ENCODE data around the gene C2orf81. TPM values are rescaled to one million over a fixed set of nuclear protein-coding genes. Genes with fewer than 3 reads are reported as not detected.

The C2orf81 gene
- total RNA-seq, 1 experiment from 2014 or later = 9.8 TPM

DNA sequence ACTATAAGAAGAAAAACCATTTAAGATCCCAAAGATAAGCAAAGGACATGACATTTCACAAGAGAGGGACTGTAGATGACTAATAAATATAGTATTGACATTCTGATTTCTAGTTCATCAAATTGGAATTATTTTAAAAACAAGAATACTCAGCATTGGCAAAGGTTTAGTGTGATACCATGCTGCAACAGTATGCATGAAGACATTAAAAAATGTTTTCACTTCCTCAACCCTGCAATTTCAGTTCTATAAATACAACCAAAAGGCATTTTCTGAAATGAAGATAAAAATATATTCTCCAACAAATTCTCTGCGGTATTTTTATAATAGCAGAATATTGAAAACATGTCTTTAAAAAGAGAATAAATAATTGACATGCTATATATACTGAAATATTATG, 2.1 kb downstream of the C2orf81 start:
- H3F3A ChIP-seq (ENCODE audit: insufficient read depth, low read depth) = peaks cover 29% of the 10 kb centered on the region; the same call in 1 of the 2 replicates
- BruUV-seq (replicated peaks) = no TSS peak
- no peaks in the 10 kb centered on the region for H3K79me2 ChIP-seq (ENCODE audit: low read depth)
- no peaks in the 10 kb centered on the region for H3K36me3 ChIP-seq (ENCODE audit: low read depth)
- H2AFZ ChIP-seq = no peak overlapping the region
- H3K9me3 ChIP-seq (ENCODE audit: insufficient read depth, low read depth) = no peaks in the 10 kb centered on the region
- intact Hi-C loops (cut with micrococcal nuclease; ENCODE audit: unreplicated experiment) = no loop called here
- ChIA-PET CTCF (no interaction called here), POLR2A (ENCODE audit: unreplicated experiment) (no interaction called here)
- no peaks in the 10 kb centered on the region for H3K9me2 ChIP-seq (ENCODE audit: insufficient read depth)
- TF ChIP-seq EZH2 (IDR thresholded peaks at IDR 0.05; ENCODE audit: low read depth) = no peak
- TF ChIP-seq, protein P1, sequence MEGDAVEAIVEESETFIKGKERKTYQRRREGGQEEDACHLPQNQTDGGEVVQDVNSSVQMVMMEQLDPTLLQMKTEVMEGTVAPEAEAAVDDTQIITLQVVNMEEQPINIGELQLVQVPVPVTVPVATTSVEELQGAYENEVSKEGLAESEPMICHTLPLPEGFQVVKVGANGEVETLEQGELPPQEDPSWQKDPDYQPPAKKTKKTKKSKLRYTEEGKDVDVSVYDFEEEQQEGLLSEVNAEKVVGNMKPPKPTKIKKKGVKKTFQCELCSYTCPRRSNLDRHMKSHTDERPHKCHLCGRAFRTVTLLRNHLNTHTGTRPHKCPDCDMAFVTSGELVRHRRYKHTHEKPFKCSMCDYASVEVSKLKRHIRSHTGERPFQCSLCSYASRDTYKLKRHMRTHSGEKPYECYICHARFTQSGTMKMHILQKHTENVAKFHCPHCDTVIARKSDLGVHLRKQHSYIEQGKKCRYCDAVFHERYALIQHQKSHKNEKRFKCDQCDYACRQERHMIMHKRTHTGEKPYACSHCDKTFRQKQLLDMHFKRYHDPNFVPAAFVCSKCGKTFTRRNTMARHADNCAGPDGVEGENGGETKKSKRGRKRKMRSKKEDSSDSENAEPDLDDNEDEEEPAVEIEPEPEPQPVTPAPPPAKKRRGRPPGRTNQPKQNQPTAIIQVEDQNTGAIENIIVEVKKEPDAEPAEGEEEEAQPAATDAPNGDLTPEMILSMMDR (conservative IDR thresholded peaks at IDR 0.05) = no peak
- no peak overlapping the region for H3K4me3 ChIP-seq
- no peak overlapping the region for H3K4me2 ChIP-seq
- no peak overlapping the region for H3K27ac ChIP-seq
- DNase-seq = no peak
- peaks cover 9% of the 10 kb centered on the region for H3K4me1 ChIP-seq (replicated peaks; ENCODE audit: insufficient read depth)
- no peaks in the 10 kb centered on the region for H4K20me1 ChIP-seq (ENCODE audit: insufficient read depth)
- H3K27me3 ChIP-seq (ENCODE audit: insufficient read depth, low read depth) = no peaks in the 10 kb centered on the region

DNA sequence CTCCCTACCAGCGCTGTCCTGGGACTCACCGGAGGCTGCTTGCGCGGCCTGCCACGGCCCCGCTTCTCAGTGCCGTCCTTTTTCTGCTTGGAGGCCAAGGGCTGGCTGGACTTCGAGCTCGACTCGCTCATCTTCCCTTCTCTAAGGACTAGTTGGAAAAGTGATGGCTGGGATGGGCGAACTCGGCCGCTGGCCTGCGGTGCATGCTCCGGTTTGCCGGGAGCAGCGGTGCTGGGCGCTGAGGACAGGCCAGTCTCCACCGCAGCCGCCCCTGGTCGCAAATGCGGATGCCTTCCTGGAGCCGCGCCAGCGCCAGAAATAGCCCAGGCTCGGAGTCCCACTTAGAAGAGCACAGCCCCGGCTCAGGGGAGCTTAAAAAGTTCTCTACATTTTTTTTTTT, 3.1 kb downstream of the C2orf81 start:
- no peak overlapping the region for H3K27ac ChIP-seq
- H2AFZ ChIP-seq = no peak overlapping the region
- no peaks in the 10 kb centered on the region for H3K9me3 ChIP-seq (ENCODE audit: insufficient read depth, low read depth)
- no peaks in the 10 kb centered on the region for H3K79me2 ChIP-seq (ENCODE audit: low read depth)
- no peaks in the 10 kb centered on the region for H3K27me3 ChIP-seq (ENCODE audit: insufficient read depth, low read depth)
- no peak for DNase-seq
- peaks cover 21% of the 10 kb centered on the region; the same call in 1 of the 2 replicates for H3F3A ChIP-seq (ENCODE audit: insufficient read depth, low read depth)
- CTCF ChIA-PET = no interaction called here
- peaks cover 9% of the 10 kb centered on the region for H3K4me1 ChIP-seq (replicated peaks; ENCODE audit: insufficient read depth)
- no peaks in the 10 kb centered on the region for H3K36me3 ChIP-seq (ENCODE audit: low read depth)
- no peaks in the 10 kb centered on the region for H3K9me2 ChIP-seq (ENCODE audit: insufficient read depth)
- H3K4me3 ChIP-seq = no peak overlapping the region
- H3K4me2 ChIP-seq = no peak overlapping the region
- H4K20me1 ChIP-seq (ENCODE audit: insufficient read depth) = no peaks in the 10 kb centered on the region
- intact Hi-C loops (cut with micrococcal nuclease; ENCODE audit: unreplicated experiment) = no loop called here
- TF ChIP-seq, protein P1 (conservative IDR thresholded peaks at IDR 0.05) = no peak
- TF ChIP-seq EZH2 (IDR thresholded peaks at IDR 0.05; ENCODE audit: low read depth) = no peak
- BruUV-seq (replicated peaks) = no TSS peak
- POLR2A ChIA-PET (ENCODE audit: unreplicated experiment) = no interaction called here

DNA sequence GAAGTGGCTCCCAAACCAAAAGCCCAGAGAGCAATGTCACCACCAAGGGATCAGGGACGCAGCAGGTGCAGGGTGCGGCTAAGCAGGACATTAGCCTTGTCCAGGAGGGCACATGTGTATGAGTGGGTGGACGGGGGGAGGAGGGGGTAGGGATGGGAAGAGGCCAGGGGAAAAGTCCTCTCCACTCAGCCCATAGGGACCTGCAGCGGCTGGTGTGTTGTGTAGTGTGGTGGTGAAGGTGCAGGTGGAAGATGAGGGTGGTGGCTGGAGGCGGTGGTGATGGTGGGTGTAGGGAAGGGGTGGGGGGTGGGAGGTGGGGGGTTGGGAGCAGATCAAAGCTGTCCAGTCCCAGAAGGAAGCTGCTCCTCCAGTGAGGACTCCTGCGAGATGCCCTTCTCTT, 3.7 kb downstream of the C2orf81 start:
- no peaks in the 10 kb centered on the region for H3K9me2 ChIP-seq (ENCODE audit: insufficient read depth)
- no peaks in the 10 kb centered on the region for H3K36me3 ChIP-seq (ENCODE audit: low read depth)
- H3K9me3 ChIP-seq (ENCODE audit: insufficient read depth, low read depth) = no peaks in the 10 kb centered on the region
- no TSS peak for BruUV-seq (replicated peaks)
- H3K27ac ChIP-seq = no peak overlapping the region
- peaks cover 9% of the 10 kb centered on the region for H3K4me1 ChIP-seq (replicated peaks; ENCODE audit: insufficient read depth)
- TF ChIP-seq, protein P1 (conservative IDR thresholded peaks at IDR 0.05) = no peak
- TF ChIP-seq EZH2 (IDR thresholded peaks at IDR 0.05; ENCODE audit: low read depth) = no peak
- intact Hi-C loops (cut with micrococcal nuclease; ENCODE audit: unreplicated experiment) = no loop called here
- H3F3A ChIP-seq (ENCODE audit: insufficient read depth, low read depth) = peaks cover 15% of the 10 kb centered on the region; the same call in 1 of the 2 replicates
- H4K20me1 ChIP-seq (ENCODE audit: insufficient read depth) = no peaks in the 10 kb centered on the region
- no peak for DNase-seq
- no peaks in the 10 kb centered on the region for H3K79me2 ChIP-seq (ENCODE audit: low read depth)
- H2AFZ ChIP-seq = no peak overlapping the region
- CTCF ChIA-PET = no interaction called here
- POLR2A ChIA-PET (ENCODE audit: unreplicated experiment) = no interaction called here
- H3K27me3 ChIP-seq (ENCODE audit: insufficient read depth, low read depth) = no peaks in the 10 kb centered on the region
- no peak overlapping the region for H3K4me2 ChIP-seq
- no peak overlapping the region for H3K4me3 ChIP-seq

Data from PC-9 (cell line).